Tibial artery (tissue), 4 donors: ENCODE data around the gene MCUB.

Experiments used
- DNase-seq, 2 donors: peaks; one replicate each; pipeline ENCODE4 v3.0.0-alpha.2; 2019
- H3K27ac ChIP-seq, 2 donors: fragments of 200-600 bp; sonication (generic) in 1 of 2; 1 replicate in 1 of 2; 2 replicates in 1 of 2; pipeline ENCODE4 v1.5.1; 2018 to 2019; ENCODE audit warnings: mild to moderate bottlenecking in 1 of 2
- H3K27me3 ChIP-seq, 2 donors: fragments of 200-600 bp; sonication (generic) in 1 of 2; one replicate each; pipeline versions ENCODE4 v1.5.1 to v1.6.0; 2016 to 2019
- H3K36me3 ChIP-seq, 3 donors: fragments of 200-600 bp; sonication (generic) in 2 of 3; one replicate each; pipeline ENCODE4 v1.5.1; 2016 to 2019; ENCODE audit warnings: mild to moderate bottlenecking in 2 of 3
- H3K4me1 ChIP-seq, 4 donors: fragments of 200-600 bp; sonication (generic) in 2 of 4; 1 replicate in 3 of 4; 2 replicates in 1 of 4; pipeline ENCODE4 v1.5.1; 2016 to 2019
- H3K4me3 ChIP-seq, 2 donors: fragments of 200-600 bp; sonication (generic) in 1 of 2; 1 replicate in 1 of 2; 2 replicates in 1 of 2; pipeline ENCODE4 v1.5.1; 2018 to 2019; ENCODE audit warnings: mild to moderate bottlenecking in 2 of 2
- H3K9me3 ChIP-seq, 3 donors: fragments of 200-600 bp; sonication (generic) in 1 of 3; one replicate each; pipeline ENCODE4 v1.5.1; 2016 to 2019
- intact Hi-C: fragments of 100-400 bp; cut with DNase I; formaldehyde crosslinking; loops from one replicate; pipeline ENCODE4 v1.15.0; 2023; ENCODE audit warnings: low total_unique reads
- TF ChIP-seq, protein P1 (sequence below), 2 experiments: fragments of 200-600 bp in 1 of 2; fragments of 450-650 bp in 1 of 2; IDR thresholded peaks; one replicate each; pipeline ENCODE4 v1.5.1; 2017 to 2019; ENCODE audit warnings: antibody characterized with exemption in 2 of 2, mild to moderate bottlenecking in 1 of 2, moderate library complexity in 1 of 2

MCUB gene

DNA sequence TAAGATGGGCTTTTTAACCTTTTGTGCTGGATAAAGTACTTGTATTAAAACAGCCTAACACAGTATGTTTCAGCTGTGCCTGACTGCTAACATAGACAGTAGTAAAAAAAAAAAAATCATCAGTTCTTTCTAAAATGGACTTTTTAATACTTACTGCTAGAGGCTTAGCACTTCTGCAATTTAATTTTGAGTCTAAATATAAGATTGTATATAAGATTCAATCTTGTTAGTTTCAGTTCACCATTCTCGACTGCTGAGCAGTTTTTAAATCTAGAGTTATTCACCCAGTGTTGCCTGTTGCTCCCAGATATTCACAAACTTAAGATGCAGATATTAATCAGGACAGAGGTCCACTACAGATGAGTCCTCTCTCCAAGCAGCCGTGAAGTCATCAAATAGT is 163.1 kb downstream of the MCUB start:
- no peaks in the 10 kb centered on the region for H3K9me3 ChIP-seq
- no peaks in the 10 kb centered on the region for H3K36me3 ChIP-seq
- no peak overlapping the region for H3K4me3 ChIP-seq
- intact Hi-C loops: no loop called here
- no peak overlapping the region for H3K27ac ChIP-seq
- TF ChIP-seq, protein P1, sequence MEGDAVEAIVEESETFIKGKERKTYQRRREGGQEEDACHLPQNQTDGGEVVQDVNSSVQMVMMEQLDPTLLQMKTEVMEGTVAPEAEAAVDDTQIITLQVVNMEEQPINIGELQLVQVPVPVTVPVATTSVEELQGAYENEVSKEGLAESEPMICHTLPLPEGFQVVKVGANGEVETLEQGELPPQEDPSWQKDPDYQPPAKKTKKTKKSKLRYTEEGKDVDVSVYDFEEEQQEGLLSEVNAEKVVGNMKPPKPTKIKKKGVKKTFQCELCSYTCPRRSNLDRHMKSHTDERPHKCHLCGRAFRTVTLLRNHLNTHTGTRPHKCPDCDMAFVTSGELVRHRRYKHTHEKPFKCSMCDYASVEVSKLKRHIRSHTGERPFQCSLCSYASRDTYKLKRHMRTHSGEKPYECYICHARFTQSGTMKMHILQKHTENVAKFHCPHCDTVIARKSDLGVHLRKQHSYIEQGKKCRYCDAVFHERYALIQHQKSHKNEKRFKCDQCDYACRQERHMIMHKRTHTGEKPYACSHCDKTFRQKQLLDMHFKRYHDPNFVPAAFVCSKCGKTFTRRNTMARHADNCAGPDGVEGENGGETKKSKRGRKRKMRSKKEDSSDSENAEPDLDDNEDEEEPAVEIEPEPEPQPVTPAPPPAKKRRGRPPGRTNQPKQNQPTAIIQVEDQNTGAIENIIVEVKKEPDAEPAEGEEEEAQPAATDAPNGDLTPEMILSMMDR (IDR thresholded peaks at IDR 0.05): no peak
- no peaks in the 10 kb centered on the region for H3K27me3 ChIP-seq
- H3K4me1 ChIP-seq: no peaks in the 10 kb centered on the region
- DNase-seq: no peak

DNA sequence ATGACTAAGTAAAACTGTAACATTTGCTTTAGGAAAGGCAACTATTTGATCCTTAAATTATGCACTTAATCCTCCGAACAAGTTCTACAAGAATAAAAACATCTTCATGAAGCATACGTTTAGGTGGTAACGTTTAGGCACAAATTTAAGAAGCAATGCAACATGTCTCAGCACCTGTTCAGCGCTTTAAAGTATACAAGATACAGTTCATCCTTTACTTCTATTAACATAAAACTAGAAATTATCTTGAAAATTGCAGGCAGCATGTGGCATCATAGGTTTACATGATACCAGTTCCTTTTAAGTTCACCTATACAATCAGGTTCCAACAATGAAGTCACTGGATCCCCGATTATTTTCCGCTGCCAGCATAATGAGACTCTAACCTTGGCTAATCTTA is 168.3 kb downstream of the MCUB start:
- no peak overlapping the region for H3K27ac ChIP-seq
- TF ChIP-seq, protein P1 (IDR thresholded peaks at IDR 0.05): no peak
- H3K4me1 ChIP-seq: peaks cover 0 to 16% (median 10%) of the 10 kb centered on the region in 4 donors
- no peak for DNase-seq
- intact Hi-C loops: no loop called here
- H3K4me3 ChIP-seq: no peak overlapping the region
- no peaks in the 10 kb centered on the region for H3K36me3 ChIP-seq
- no peaks in the 10 kb centered on the region for H3K27me3 ChIP-seq
- no peaks in the 10 kb centered on the region for H3K9me3 ChIP-seq

DNA sequence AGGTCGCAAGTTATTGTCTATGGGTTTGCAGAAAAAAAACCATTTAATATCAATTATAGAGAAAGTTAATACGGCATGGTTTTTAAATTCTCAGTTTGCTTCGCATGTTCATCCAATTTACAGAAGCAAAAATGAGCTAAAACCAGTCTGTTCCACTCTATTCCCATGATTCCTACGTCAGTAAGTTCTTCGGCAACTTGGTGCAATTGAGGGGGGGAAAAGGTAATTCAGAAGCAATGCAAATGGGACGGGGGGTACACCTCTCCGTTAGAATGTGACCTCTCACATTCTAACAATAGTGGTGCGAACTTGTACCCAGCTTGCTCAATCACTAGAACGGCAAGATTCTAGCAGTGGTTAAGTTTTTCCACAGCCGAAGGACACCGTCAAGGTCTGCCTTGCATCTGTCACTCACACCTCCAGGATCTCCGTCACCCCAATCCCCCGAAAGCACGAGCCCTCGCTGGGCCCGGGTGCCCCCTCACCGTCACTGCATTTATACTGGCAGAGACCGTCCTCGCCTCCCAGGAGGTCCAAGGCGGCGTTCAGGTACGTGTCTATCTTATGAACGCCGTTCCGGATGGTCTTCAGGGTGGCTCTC is 169.2 kb downstream of the MCUB start:
- Histone ChIP-seq H3K4me1 (peaks cover 0 to 16% (median 10%) of the 10 kb centered on the region in 4 donors), H3K9me3 (no peaks in the 10 kb centered on the region), H3K27me3 (no peaks in the 10 kb centered on the region), H3K36me3 (no peaks in the 10 kb centered on the region), H3K4me3 (peak overlapping the region; percentile 64 to 87), H3K27ac (peak overlapping the region; percentile 50 to 66)
- TF ChIP-seq, protein P1 (IDR thresholded peaks at IDR 0.05): no peak
- peak in 1 of 2 donors; percentile 20 for DNase-seq
- intact Hi-C loops: no loop called here

DNA sequence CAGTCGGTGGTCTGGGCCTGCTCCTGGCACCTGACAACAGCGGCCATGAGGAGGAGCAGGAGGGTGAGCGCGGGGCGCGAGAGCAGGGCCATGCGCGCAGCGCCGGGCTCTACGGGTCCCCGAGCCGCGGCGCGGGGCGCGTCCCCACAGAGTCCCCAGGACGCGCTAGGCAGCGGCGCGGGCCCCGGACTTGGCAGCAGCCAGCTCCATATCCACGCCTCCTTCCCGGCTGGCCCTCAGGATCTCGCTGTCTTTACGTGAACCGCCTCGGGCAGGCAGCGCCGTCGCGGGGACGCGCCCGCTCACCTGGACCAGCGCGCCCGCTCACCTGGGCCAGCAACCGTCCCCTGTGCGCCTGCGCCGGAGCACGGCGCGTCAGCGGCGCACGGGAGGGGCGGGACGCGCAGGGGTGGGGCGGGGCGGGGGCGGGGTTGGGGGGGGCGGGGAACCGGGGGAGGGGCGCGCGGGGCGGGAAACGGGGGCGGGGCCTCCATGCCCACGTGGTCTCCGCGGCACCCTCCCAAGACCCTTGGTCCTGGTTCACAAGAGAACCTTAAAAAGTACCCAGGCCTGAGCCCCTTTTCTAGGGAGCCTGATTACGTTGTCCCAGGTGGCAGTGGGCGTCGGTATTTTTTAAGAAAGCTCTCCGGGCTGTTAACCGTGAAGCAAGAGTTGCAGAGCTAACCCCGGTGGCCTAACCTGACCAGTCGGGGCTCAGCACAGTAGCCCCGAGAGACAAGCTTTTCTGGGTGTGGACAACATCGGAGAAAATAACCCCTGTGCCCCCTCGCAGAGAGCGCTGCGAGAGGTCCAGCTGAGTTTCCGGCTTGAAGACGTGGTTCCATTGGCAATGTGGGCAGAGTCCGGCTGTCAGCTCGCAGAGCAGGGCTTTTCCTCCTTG is 169.9 kb downstream of the MCUB start, which contains the start of gene PLA2G12A:
Gene PLA2G12A (minus strand): TSS at position 353 of the 901 bp plus-strand sequence. CDS start 261 bp downstream, at position 92.
- no peaks in the 10 kb centered on the region for H3K9me3 ChIP-seq
- intact Hi-C loops: loop anchor here (2.0 kb wide), 1 partner anchor 27 kb away; the partner anchor contains the start of gene CASP6
- H3K27me3 ChIP-seq: no peaks in the 10 kb centered on the region
- peak within 1 kb of the TSS; percentile 66 to 79 for H3K27ac ChIP-seq
- no peaks in the 10 kb centered on the region for H3K36me3 ChIP-seq
- TF ChIP-seq, protein P1 (IDR thresholded peaks at IDR 0.05): no peak
- DNase-seq: peak; percentile 41 to 81
- peak within 1 kb of the TSS; percentile 64 to 87 for H3K4me3 ChIP-seq
- peaks cover 0 to 16% (median 10%) of the 10 kb centered on the region in 4 donors for H3K4me1 ChIP-seq

DNA sequence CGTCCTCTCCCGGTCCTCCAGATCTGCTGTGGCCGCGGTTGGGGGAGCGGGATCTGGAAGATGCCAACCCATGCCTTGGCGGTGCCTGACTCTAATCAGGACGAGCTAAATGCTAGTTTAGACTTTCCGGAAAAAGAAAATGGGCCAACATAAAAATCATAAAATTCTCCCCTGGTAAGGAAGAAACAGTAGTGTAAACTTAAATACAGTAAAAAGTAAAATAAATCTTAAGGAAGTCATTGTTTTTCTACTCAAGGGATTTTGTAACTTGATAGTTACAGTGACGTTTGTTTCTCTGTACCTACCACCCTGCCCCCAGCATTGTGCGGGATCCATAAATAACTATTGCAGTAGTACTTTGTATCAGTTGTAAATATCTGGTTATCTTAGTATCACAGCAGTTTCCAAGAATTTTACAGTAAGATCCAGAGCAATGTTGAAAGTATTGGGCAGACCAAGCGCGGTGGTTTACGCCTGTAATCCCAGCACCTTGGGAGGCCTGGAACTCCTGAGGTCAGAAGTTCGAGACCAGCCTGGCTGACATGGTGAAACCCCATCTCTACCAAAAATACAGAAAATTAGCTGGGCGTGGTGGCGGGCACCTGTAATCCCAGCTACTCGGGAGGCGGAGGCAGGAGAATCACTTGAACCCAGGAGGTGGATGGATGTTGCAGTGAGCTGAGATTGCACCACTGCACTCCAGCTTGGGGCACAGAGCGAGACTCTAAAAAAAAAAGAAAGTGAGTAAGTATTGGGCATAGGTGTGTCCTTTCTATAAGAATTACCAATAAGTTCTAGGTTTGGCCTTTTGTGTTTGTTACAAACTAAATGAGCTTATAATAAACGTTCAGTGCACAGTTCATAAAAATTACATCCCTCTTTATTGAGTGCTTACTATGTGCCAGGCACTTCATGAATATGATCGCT is 170.8 kb downstream of the MCUB start:
- Histone ChIP-seq H3K27ac (peak overlapping the region; percentile 66 to 79), H3K36me3 (no peaks in the 10 kb centered on the region), H3K9me3 (no peaks in the 10 kb centered on the region), H3K4me3 (peak overlapping the region; percentile 64 to 87), H3K27me3 (no peaks in the 10 kb centered on the region), H3K4me1 (peaks cover 0 to 16% (median 10%) of the 10 kb centered on the region in 4 donors)
- TF ChIP-seq, protein P1 (IDR thresholded peaks at IDR 0.05): no peak
- no peak for DNase-seq
- intact Hi-C loops: loop anchor here (2.0 kb wide), 1 partner anchor 28 kb away; the partner anchor contains the start of gene CASP6
